ENCODE results near the gene RRP8. TPM values are rescaled to one million over a fixed set of nuclear protein-coding genes. Genes with fewer than 3 reads are reported as not detected.
A peak's percentile ranks its signal among the peaks of the same experiment; 100 is the strongest.

Gene RRP8
- total and polyA plus RNA-seq, 9 of the 15 experiments (the other 6 are each of a cell fraction or from before 2014, with no cell fraction given): 5.7 to 47.3 (median 32.6) TPM

DNA sequence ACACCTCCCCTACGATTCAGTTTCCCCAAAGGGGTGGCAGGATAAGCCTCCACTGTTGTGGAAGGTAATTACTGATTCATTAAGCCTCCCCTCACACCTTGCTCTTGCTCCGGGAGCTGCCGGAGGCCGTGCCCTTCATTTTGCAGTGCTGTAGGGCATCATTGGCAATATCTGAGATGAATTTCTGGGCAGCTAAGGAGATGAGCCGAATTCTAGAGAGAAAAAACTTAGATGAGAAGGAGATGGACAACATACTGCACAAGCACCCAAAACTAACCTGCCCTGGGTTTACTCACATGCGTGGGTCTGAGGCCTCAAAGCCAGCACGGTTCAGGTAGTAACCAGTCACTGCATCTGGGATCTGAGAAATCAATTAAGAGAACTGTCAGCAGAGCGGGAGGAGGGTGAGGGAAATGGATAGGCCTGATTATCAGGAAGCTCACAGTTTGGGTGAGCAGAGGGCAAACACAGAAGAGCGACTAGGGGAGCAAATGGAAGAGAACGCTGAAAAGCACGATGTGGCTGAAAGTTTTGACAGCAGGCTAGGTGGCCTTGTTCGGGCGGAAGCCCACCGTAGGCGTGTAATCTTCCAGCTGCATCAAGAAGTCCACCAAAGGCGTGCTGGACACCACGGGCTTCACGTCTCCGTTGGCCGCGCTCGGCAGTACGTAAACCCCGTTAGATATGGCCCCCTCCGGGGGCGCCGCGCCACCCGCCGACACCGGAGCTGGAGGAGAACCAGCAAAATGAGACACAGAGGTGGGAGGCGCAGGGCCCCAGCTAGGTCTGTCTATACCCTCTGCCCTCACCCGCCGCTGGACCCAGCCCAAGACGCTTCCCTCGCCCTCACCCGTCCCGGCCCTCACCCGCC lies 7.9 kb upstream of the RRP8 start (continued):
- TF ChIP-seq, protein P1, sequence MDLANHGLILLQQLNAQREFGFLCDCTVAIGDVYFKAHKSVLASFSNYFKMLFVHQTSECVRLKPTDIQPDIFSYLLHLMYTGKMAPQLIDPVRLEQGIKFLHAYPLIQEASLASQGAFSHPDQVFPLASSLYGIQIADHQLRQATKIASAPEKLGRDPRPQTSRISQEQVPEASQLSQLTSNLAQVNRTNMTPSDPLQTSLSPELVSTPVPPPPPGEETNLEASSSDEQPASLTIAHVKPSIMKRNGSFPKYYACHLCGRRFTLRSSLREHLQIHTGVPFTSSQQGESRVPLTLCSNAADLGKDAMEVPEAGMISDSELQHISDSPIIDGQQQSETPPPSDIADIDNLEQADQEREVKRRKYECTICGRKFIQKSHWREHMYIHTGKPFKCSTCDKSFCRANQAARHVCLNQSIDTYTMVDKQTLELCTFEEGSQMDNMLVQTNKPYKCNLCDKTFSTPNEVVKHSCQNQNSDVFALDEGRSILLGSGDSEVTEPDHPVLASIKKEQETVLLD (IDR thresholded peaks at IDR 0.05): 0 out of 2 replicates have a peak, but pooled peaks have one; percentile 7
- TF ChIP-seq ZNF77 (CRISPR knock-in tag; IDR thresholded peaks at IDR 0.05): 0 out of 2 replicates have a peak, but pooled peaks have one; percentile 33
- TF ChIP-seq, protein P2, sequence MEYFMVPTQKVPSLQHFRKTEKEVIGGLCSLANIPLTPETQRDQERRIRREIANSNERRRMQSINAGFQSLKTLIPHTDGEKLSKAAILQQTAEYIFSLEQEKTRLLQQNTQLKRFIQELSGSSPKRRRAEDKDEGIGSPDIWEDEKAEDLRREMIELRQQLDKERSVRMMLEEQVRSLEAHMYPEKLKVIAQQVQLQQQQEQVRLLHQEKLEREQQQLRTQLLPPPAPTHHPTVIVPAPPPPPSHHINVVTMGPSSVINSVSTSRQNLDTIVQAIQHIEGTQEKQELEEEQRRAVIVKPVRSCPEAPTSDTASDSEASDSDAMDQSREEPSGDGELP (CRISPR knock-in tag; IDR thresholded peaks at IDR 0.05; ENCODE audit: borderline replicate concordance): peak; percentile 62; the same call in 1 of the 2 replicates
- TF ChIP-seq, protein P3, sequence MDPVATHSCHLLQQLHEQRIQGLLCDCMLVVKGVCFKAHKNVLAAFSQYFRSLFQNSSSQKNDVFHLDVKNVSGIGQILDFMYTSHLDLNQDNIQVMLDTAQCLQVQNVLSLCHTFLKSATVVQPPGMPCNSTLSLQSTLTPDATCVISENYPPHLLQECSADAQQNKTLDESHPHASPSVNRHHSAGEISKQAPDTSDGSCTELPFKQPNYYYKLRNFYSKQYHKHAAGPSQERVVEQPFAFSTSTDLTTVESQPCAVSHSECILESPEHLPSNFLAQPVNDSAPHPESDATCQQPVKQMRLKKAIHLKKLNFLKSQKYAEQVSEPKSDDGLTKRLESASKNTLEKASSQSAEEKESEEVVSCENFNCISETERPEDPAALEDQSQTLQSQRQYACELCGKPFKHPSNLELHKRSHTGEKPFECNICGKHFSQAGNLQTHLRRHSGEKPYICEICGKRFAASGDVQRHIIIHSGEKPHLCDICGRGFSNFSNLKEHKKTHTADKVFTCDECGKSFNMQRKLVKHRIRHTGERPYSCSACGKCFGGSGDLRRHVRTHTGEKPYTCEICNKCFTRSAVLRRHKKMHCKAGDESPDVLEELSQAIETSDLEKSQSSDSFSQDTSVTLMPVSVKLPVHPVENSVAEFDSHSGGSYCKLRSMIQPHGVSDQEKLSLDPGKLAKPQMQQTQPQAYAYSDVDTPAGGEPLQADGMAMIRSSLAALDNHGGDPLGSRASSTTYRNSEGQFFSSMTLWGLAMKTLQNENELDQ (CRISPR knock-in tag; IDR thresholded peaks at IDR 0.05; ENCODE audit: borderline replicate concordance): peak; percentile 73; the same call in 1 of the 2 replicates
- TF ChIP-seq NR2C2 (CRISPR knock-in tag; IDR thresholded peaks at IDR 0.05): peak; percentile 61; the same call in 1 of the 2 replicates
- no peak for TF ChIP-seq NR2C2 (tag; IDR thresholded peaks at IDR 0.05)
- no peak for TF ChIP-seq CBFA2T2 (conservative IDR thresholded peaks at IDR 0.05)
- TF ChIP-seq HEY1 (CRISPR knock-in tag; IDR thresholded peaks at IDR 0.05; ENCODE audit: borderline replicate concordance): no peak
- TF ChIP-seq FIP1L1 (IDR thresholded peaks at IDR 0.05; ENCODE audit: low read depth, low read length, poor library complexity, severe bottlenecking): peak; percentile 88
- TF ChIP-seq, protein P4, sequence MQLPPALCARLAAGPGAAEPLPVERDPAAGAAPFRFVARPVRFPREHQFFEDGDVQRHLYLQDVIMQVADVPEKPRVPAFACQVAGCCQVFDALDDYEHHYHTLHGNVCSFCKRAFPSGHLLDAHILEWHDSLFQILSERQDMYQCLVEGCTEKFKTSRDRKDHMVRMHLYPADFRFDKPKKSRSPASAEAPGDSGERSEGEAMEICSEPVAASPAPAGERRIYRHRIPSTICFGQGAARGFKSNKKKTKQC (CRISPR knock-in tag; IDR thresholded peaks at IDR 0.05): 0 out of 2 replicates have a peak, but pooled peaks have one; percentile 11
- TF ChIP-seq CHD1 (IDR thresholded peaks at IDR 0.05; ENCODE audit: low read length): no peak
- TF ChIP-seq TEAD1 (CRISPR knock-in tag; IDR thresholded peaks at IDR 0.05): peak in 1 of 2 experiments; percentile 48; a peak in 1 of 4 replicates
- TF ChIP-seq SRSF3 (IDR thresholded peaks at IDR 0.05; ENCODE audit: insufficient read depth, low read length): 0 out of 2 replicates have a peak, but pooled peaks have one; percentile 47
- TF ChIP-seq POLR2AphosphoS2 (IDR thresholded peaks at IDR 0.05; ENCODE audit: low read length): peak; percentile 53; the same call in 1 of the 2 replicates
- TF ChIP-seq, protein P5, sequence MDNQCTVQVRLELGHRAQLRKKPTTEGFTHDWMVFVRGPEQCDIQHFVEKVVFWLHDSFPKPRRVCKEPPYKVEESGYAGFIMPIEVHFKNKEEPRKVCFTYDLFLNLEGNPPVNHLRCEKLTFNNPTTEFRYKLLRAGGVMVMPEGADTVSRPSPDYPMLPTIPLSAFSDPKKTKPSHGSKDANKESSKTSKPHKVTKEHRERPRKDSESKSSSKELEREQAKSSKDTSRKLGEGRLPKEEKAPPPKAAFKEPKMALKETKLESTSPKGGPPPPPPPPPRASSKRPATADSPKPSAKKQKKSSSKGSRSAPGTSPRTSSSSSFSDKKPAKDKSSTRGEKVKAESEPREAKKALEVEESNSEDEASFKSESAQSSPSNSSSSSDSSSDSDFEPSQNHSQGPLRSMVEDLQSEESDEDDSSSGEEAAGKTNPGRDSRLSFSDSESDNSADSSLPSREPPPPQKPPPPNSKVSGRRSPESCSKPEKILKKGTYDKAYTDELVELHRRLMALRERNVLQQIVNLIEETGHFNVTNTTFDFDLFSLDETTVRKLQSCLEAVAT (IDR thresholded peaks at IDR 0.05): no peak
- 0 out of 4 replicates have a peak, but pooled peaks of 1 of the 2 experiments have one; percentile 8 for TF ChIP-seq SIN3A (IDR thresholded peaks at IDR 0.05; ENCODE audit: borderline replicate concordance in 2 of 2, control insufficient read depth in 1 of 2, low read depth in 2 of 2, low read length in 2 of 2)
- 0 out of 2 replicates have a peak, but pooled peaks have one; percentile 25 for TF ChIP-seq ZNF717 (CRISPR knock-in tag; IDR thresholded peaks at IDR 0.05)
- TF ChIP-seq ZNF3 (CRISPR knock-in tag; IDR thresholded peaks at IDR 0.05): 0 out of 2 replicates have a peak, but pooled peaks have one; percentile 45

Data from K562 (cell line).